ENCODE data around the gene SPATC1L.
"Not testable (repeated sequence)": the region's sequence is repeated elsewhere in the genome, so short reads cannot be mapped to it uniquely, and the experiment has no call there.

The SPATC1L gene

GRCh38 chr21:46200877-46201803 lies 16.9 kb upstream of the SPATC1L start:
- DNase-seq (ENCODE audit: low read depth in 2 of 3, low spot score in 1 of 3) = not testable (repeated sequence)

- DNase-seq (ENCODE audit: low read depth in 2 of 3, low spot score in 1 of 3) = no peak
Measured at GRCh38 chr21:46199436-46200373, 15.4 kb upstream of the SPATC1L start.

- DNase-seq (ENCODE audit: low read depth in 2 of 3, low spot score in 1 of 3) = no peak
Measured at GRCh38 chr21:46196733-46197132, 12.5 kb upstream of the SPATC1L start.

- no peak for DNase-seq (ENCODE audit: low read depth in 2 of 3, low spot score in 1 of 3)
Measured at GRCh38 chr21:46195595-46196195, 11.4 kb upstream of the SPATC1L start.

- no peak for DNase-seq (ENCODE audit: low read depth in 2 of 3, low spot score in 1 of 3)
Measured at GRCh38 chr21:46194374-46195334, 10.4 kb upstream of the SPATC1L start.

- no peak for DNase-seq (ENCODE audit: low read depth in 2 of 3, low spot score in 1 of 3)
Measured at GRCh38 chr21:46193829-46194373, 9.6 kb upstream of the SPATC1L start.

GRCh38 chr21:46191686-46192575 lies 7.7 kb upstream of the SPATC1L start:
- DNase-seq (ENCODE audit: low read depth in 2 of 3, low spot score in 1 of 3) = no peak

- DNase-seq (ENCODE audit: low read depth in 2 of 3, low spot score in 1 of 3) = no peak
Measured at GRCh38 chr21:46191257-46191685, 7.0 kb upstream of the SPATC1L start.

GRCh38 chr21:46190491-46191131 lies 6.4 kb upstream of the SPATC1L start:
- DNase-seq (ENCODE audit: low read depth in 2 of 3, low spot score in 1 of 3) = no peak

- DNase-seq (ENCODE audit: low read depth in 2 of 3, low spot score in 1 of 3) = no peak
Measured at GRCh38 chr21:46189959-46190490, 5.8 kb upstream of the SPATC1L start.

- DNase-seq (ENCODE audit: low read depth in 2 of 3, low spot score in 1 of 3) = no peak
Measured at GRCh38 chr21:46189213-46189958, 5.1 kb upstream of the SPATC1L start.

GRCh38 chr21:46188226-46189212 lies 4.3 kb upstream of the SPATC1L start:
- DNase-seq (ENCODE audit: low read depth in 2 of 3, low spot score in 1 of 3) = no peak

- no peak for DNase-seq (ENCODE audit: low read depth in 2 of 3, low spot score in 1 of 3)
Measured at GRCh38 chr21:46187814-46188213, 3.6 kb upstream of the SPATC1L start.

- DNase-seq (ENCODE audit: low read depth in 2 of 3, low spot score in 1 of 3) = no peak
Measured at GRCh38 chr21:46187261-46187660, 3.0 kb upstream of the SPATC1L start.

- DNase-seq (ENCODE audit: low read depth in 2 of 3, low spot score in 1 of 3) = no peak
Measured at GRCh38 chr21:46185716-46186115, 1.5 kb upstream of the SPATC1L start.

All from stimulated activated CD4-positive, alpha-beta T cell treated with anti-CD3 and anti-CD28 coated beads, Interleukin-12 subunit alpha, Interleukin-12 subunit beta, amount 100 ng/mL, for 48 hours (primary cell).